HepG2 (cell line): ENCODE results near the gene TECPR1. TPM values are rescaled to one million over a fixed set of nuclear protein-coding genes. Genes with fewer than 3 reads are reported as not detected.

Experiments
- CHD2 ChIP-seq: IDR thresholded peaks from 2 replicates; pipeline ENCODE4 v1.6.1; 2011; ENCODE audit warnings: low read depth, low read length, improper control_type of control experiment
- E2F1 ChIP-seq: sonication (generic); formaldehyde crosslinking; IDR thresholded peaks from 2 replicates; pipeline ENCODE4 v1.5.0; 2020; ENCODE audit warnings: missing genetic modification reagents
- EP300 ChIP-seq, 3 experiments: sonication (generic) in 1 of 3; formaldehyde crosslinking in 1 of 3; IDR thresholded peaks; 2 replicates each; pipeline versions ENCODE4 v1.5.1 to v1.6.1; 2011 to 2020; ENCODE audit warnings: low read depth in 2 of 3, low read length in 2 of 3, borderline replicate concordance in 1 of 3, improper control_type of control experiment in 1 of 3, mild to moderate bottlenecking in 1 of 3, missing genetic modification reagents in 1 of 3, moderate library complexity in 1 of 3
- ETV5 ChIP-seq: IDR thresholded peaks from 2 replicates; pipeline ENCODE4 v1.6.1; 2018; ENCODE audit warnings: missing biosample characterization, missing genetic modification reagents, inconsistent platforms, borderline replicate concordance
- HNF1A ChIP-seq, 2 experiments: sonication (generic) in 1 of 2; formaldehyde crosslinking in 1 of 2; IDR thresholded peaks; 2 replicates each; pipeline versions ENCODE4 v1.4.0 to v1.6.1; 2016 to 2020; ENCODE audit warnings: borderline replicate concordance in 1 of 2, low read depth in 1 of 2, mild to moderate bottlenecking in 1 of 2, missing genetic modification reagents in 1 of 2
- KDM2A ChIP-seq: sonication (generic); formaldehyde crosslinking; IDR thresholded peaks from 2 replicates; pipeline ENCODE4 v1.4.0; 2020; ENCODE audit warnings: low read depth, missing genetic modification reagents, borderline replicate concordance
- NR1H2 ChIP-seq: sonication (generic); formaldehyde crosslinking; IDR thresholded peaks from 2 replicates; pipeline ENCODE4 v1.8.1; 2022; ENCODE audit warnings: low read depth, missing genetic modification reagents, borderline replicate concordance
- POLR2AphosphoS5 ChIP-seq: IDR thresholded peaks from 2 replicates; pipeline ENCODE4 v1.6.1; 2012; ENCODE audit warnings: low read depth, low read length
- RFXAP ChIP-seq: sonication (generic); formaldehyde crosslinking; IDR thresholded peaks from 2 replicates; pipeline ENCODE4 v1.4.0; 2020; ENCODE audit warnings: missing genetic modification reagents, borderline replicate concordance
- TCF12 ChIP-seq, 2 experiments: fragments of 450-650 bp in 1 of 2; sonication (generic) in 1 of 2; formaldehyde crosslinking in 1 of 2; IDR thresholded peaks; 2 replicates each; pipeline versions ENCODE4 v1.6.1 to v1.8.0; 2017 to 2022; ENCODE audit warnings: antibody characterized with exemption in 1 of 2, mild to moderate bottlenecking in 1 of 2, missing genetic modification reagents in 1 of 2, moderate library complexity in 1 of 2
- ZNF101 ChIP-seq: sonication (generic); formaldehyde crosslinking; IDR thresholded peaks from 2 replicates; pipeline ENCODE4 v1.4.0; 2020; ENCODE audit warnings: mild to moderate bottlenecking, low read depth, missing genetic modification reagents, borderline replicate concordance
- ZNF235 ChIP-seq: sonication (generic); formaldehyde crosslinking; IDR thresholded peaks from 2 replicates; pipeline ENCODE4 v1.8.1; 2023; ENCODE audit warnings: mild to moderate bottlenecking, missing genetic modification reagents, borderline replicate concordance
- ZNF335 ChIP-seq: sonication (generic); formaldehyde crosslinking; IDR thresholded peaks from 2 replicates; pipeline ENCODE4 v1.4.0; 2020; ENCODE audit warnings: missing genetic modification reagents
- ZNF776 ChIP-seq: sonication (generic); formaldehyde crosslinking; IDR thresholded peaks from 2 replicates; pipeline ENCODE4 v1.4.0; 2020; ENCODE audit warnings: mild to moderate bottlenecking, missing genetic modification reagents
- ZNF816 ChIP-seq: sonication (generic); formaldehyde crosslinking; IDR thresholded peaks from 2 replicates; pipeline ENCODE4 v1.8.0; 2022; ENCODE audit warnings: missing genetic modification reagents, mild to moderate bottlenecking, borderline replicate concordance
- polyA plus RNA-seq, 8 experiments: library from polyadenylated mRNA; depleted of rRNA in 3 of 8; stranded (reverse) in 7 of 8; unstranded in 1 of 8; fragments of >200 nt; fragmentation: Illumina TruSeq in 4 of 8; extraction: Trizol in 4 of 8; gene quantifications; 2 replicates each; pipeline versions ENCODE4 v1.2.1 to v1.2.3, GENCODE V29; 2011 to 2016; ENCODE audit warnings: low read depth in 4 of 8, missing spikeins in 1 of 8, mixed read lengths in 1 of 8; ENCODE audit not compliant: insufficient read depth in 1 of 8
- total RNA-seq, 5 experiments: library from RNA; depleted of rRNA; stranded (reverse); fragments of >200 nt; fragmentation: Illumina TruSeq; extraction: Trizol; gene quantifications; 2 replicates each; pipeline ENCODE4 v1.2.3, GENCODE V29; 2016; ENCODE audit warnings: low read depth in 1 of 5
- TF ChIP-seq, protein P1 (sequence below), 2 experiments: sonication (generic) in 1 of 2; formaldehyde crosslinking in 1 of 2; IDR thresholded peaks; 2 replicates each; pipeline versions ENCODE4 v1.4.0 to v1.6.1; 2018 to 2020; ENCODE audit warnings: missing genetic modification reagents in 2 of 2, borderline replicate concordance in 1 of 2, low read depth in 1 of 2, mild to moderate bottlenecking in 1 of 2, missing biosample characterization in 1 of 2
- TF ChIP-seq, protein P2 (sequence below): sonication (generic); formaldehyde crosslinking; IDR thresholded peaks from 2 replicates; pipeline ENCODE4 v1.5.1; 2020; ENCODE audit warnings: mild to moderate bottlenecking, missing genetic modification reagents, moderate library complexity

TECPR1 gene
- total and polyA plus RNA-seq, 2 of the 13 experiments (the other 11 are each of a cell fraction or from before 2014, with no cell fraction given), result 2.3 to 6.3 TPM

GRCh38 chr7:98251601-98252424, at the start of gene TECPR1 (continued):
- TF ChIP-seq ZNF101 (CRISPR knock-in tag), result no peak
- TF ChIP-seq RFXAP (CRISPR knock-in tag), result peak; percentile 89
- peak; percentile 13; the same call in 1 of the 2 replicates for TF ChIP-seq POLR2AphosphoS5
- TF ChIP-seq, protein P1, sequence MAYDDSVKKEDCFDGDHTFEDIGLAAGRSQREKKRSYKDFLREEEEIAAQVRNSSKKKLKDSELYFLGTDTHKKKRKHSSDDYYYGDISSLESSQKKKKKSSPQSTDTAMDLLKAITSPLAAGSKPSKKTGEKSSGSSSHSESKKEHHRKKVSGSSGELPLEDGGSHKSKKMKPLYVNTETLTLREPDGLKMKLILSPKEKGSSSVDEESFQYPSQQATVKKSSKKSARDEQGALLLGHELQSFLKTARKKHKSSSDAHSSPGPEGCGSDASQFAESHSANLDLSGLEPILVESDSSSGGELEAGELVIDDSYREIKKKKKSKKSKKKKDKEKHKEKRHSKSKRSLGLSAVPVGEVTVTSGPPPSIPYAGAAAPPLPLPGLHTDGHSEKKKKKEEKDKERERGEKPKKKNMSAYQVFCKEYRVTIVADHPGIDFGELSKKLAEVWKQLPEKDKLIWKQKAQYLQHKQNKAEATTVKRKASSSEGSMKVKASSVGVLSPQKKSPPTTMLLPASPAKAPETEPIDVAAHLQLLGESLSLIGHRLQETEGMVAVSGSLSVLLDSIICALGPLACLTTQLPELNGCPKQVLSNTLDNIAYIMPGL (CRISPR knock-in tag; IDR thresholded peaks at IDR 0.05; ENCODE audit: borderline replicate concordance in 1 of 2, low read depth in 1 of 2), result peak; percentile 27 to 82; a peak in 3 of 4 replicates
- peak; percentile 76 for TF ChIP-seq ETV5 (CRISPR knock-in tag)
- no peak; the same call in 1 of the 2 replicates for TF ChIP-seq ZNF335
- TF ChIP-seq ZNF235 (CRISPR knock-in tag), result peak; percentile 89; the same call in 1 of the 2 replicates
- TF ChIP-seq HNF1A (IDR thresholded peaks at IDR 0.05; ENCODE audit: low read depth), result no peak
- TF ChIP-seq HNF1A (CRISPR knock-in tag; IDR thresholded peaks at IDR 0.05; ENCODE audit: borderline replicate concordance), result 0 out of 2 replicates have a peak, but pooled peaks have one; percentile 37
- TF ChIP-seq KDM2A, result peak; percentile 86
- TF ChIP-seq ZNF776 (CRISPR knock-in tag), result peak; percentile 90
- TF ChIP-seq ZNF816 (CRISPR knock-in tag), result no peak
- TF ChIP-seq TCF12 (IDR thresholded peaks at IDR 0.05), result no peak
- peak; percentile 70; the same call in 1 of the 2 replicates for TF ChIP-seq TCF12 (CRISPR knock-in tag; IDR thresholded peaks at IDR 0.05)
- TF ChIP-seq, protein P2, sequence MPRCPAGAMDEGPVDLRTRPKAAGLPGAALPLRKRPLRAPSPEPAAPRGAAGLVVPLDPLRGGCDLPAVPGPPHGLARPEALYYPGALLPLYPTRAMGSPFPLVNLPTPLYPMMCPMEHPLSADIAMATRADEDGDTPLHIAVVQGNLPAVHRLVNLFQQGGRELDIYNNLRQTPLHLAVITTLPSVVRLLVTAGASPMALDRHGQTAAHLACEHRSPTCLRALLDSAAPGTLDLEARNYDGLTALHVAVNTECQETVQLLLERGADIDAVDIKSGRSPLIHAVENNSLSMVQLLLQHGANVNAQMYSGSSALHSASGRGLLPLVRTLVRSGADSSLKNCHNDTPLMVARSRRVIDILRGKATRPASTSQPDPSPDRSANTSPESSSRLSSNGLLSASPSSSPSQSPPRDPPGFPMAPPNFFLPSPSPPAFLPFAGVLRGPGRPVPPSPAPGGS, result peak; percentile 18; the same call in 1 of the 2 replicates
- TF ChIP-seq NR1H2 (CRISPR knock-in tag), result no peak
- peak; percentile 45; the same call in 1 of the 2 replicates for TF ChIP-seq E2F1
- no peak for TF ChIP-seq EP300 (IDR thresholded peaks at IDR 0.05; ENCODE audit: low read depth in 2 of 2, low read length in 2 of 2)
- no peak; the same call in 1 of the 2 replicates for TF ChIP-seq EP300 (CRISPR knock-in tag; IDR thresholded peaks at IDR 0.05; ENCODE audit: borderline replicate concordance)
- TF ChIP-seq CHD2, result peak; percentile 89
